Measurements from ENCODE around the gene GPR27.
A peak's percentile ranks its signal among the peaks of the same experiment; 100 is the strongest.

The GPR27 gene

GRCh38 chr3:71753701-71754609 is at the start of gene GPR27:
TSS of gene GPR27 (plus strand) at chr3:71753855. CDS start at chr3:71754050, 195 bp downstream.
- peak within 1 kb of the TSS; percentile 38 for H3K4me3 ChIP-seq (ENCODE audit: low read depth, low read length)
- DNase-seq (ENCODE audit: low read depth), result peak; percentile 10

- no peak overlapping the region for H3K4me3 ChIP-seq (ENCODE audit: low read depth, low read length)
- DNase-seq (ENCODE audit: low read depth), result no peak
Observed at GRCh38 chr3:71704915-71705314, 48.7 kb upstream of the GPR27 start.

DNA sequence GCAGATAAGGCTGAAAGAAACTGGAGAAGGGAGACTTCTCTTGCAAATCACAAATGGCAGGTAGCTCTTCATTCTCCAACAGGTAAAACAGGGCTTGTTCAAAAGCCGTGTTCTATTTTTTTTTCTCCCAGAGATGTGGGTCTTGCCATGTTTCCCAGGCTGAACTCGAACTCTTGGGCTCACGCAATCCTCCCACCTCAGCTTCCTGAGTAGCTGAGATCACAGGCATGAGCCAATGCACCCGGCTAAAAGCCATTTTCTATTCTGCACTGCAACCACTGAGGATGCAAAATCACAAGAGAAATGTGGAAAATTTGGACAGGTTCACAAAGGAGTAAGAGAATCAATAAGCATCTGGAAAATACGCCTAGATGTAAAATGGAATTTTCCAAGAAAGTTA is 48.0 kb upstream of the GPR27 start:
- DNase-seq (ENCODE audit: low read depth), result no peak
- H3K4me3 ChIP-seq (ENCODE audit: low read depth, low read length), result no peak overlapping the region

DNA sequence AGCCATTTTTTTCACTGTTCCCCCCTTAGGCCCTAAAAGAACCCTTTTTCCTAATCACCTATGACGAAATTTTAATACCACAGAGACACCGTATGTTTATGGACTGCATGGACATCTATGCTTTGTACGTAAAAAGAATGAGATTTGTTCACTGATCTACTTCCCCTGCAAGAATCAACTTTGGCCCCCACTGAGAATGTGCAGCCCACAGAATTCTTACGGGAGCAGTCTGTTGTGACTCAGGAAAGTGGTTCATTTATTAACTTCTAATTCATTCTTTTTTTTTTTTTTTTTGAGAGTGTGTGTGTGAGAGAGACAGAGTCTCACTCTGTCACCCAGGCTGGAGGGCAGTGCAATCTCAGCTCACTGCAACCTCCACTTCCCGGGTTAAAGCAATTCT is 46.1 kb upstream of the GPR27 start:
- no peak overlapping the region for H3K4me3 ChIP-seq (ENCODE audit: low read depth, low read length)
- no peak for DNase-seq (ENCODE audit: low read depth)

DNA sequence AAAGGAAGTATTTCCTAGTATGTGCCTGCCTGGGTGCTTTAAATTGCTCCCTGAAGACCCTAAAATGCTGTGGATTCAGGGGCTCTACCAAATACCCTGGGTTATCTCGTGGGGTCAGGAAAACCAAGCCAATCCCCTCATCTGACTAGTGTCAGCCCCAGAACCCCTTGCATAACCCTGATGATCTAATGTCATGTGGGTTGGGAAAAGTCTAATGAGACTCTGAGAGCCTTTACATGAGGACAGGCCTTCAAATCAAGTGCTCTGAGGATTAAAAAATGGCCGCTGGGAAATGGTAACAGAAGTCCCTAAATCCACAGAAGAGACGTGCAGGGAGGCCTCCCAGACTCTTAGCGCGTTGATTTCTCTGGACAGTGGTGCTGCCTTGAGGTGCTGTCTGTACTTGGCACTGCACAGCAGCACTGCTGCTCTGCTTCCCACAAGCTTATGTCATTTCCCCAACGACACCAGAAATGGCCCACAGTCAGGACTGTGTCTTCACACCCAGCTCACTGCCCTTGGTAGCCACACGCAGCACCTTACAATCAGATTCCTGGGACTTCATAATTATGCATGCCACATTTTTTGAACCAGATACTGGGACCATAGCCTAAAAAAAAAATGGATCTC is 45.1 kb upstream of the GPR27 start:
- H3K4me3 ChIP-seq (ENCODE audit: low read depth, low read length), result no peak overlapping the region
- DNase-seq (ENCODE audit: low read depth), result no peak

- no peak overlapping the region for H3K4me3 ChIP-seq (ENCODE audit: low read depth, low read length)
- no peak for DNase-seq (ENCODE audit: low read depth)
Observed at GRCh38 chr3:71709908-71710511, 43.6 kb upstream of the GPR27 start.

GRCh38 chr3:71710906-71711494 is 42.7 kb upstream of the GPR27 start:
- H3K4me3 ChIP-seq (ENCODE audit: low read depth, low read length), result no peak overlapping the region
- DNase-seq (ENCODE audit: low read depth), result no peak

DNA sequence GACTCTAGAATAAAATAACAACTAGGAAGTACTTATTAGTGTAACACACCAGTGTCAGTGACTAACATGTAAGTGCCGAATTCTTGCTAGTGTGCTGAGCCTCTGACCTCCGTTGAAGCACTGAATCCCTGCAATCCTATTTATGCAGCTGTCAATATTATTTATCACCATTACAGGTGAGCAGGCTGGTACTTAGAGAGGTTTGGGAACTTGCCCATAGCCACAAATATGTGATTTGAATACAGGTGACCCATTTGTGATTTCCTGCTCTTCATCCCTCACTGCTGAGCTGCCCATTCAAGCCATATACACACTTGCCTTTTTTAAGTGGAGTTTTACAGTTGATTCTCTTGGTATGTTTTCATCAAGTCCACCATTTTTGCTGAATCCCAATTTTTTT is 40.6 kb upstream of the GPR27 start:
- no peak for DNase-seq (ENCODE audit: low read depth)
- H3K4me3 ChIP-seq (ENCODE audit: low read depth, low read length), result no peak overlapping the region

- H3K4me3 ChIP-seq (ENCODE audit: low read depth, low read length), result no peak overlapping the region
- DNase-seq (ENCODE audit: low read depth), result no peak
Observed at GRCh38 chr3:71714595-71714994, 39.1 kb upstream of the GPR27 start.

DNA sequence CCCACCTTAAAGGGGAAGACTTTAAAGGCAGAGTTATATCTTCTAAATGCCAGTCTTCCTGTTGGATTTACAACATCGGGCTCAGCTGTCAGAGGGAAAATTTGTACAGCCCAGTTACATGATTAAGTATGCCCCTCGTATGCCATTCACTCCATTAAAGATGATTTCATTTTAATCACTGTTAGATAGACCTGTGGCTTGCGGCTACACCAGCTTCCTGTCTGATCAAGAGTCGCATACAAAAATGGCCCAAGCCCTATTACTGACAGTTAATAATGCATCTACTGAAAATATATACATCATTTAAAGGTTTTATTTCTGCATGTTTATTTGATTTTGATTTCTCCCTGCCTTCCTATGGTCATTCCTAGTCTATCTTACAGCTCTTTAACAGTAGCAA is 35.6 kb upstream of the GPR27 start:
- H3K4me3 ChIP-seq (ENCODE audit: low read depth, low read length), result no peak overlapping the region
- DNase-seq (ENCODE audit: low read depth), result no peak

DNA sequence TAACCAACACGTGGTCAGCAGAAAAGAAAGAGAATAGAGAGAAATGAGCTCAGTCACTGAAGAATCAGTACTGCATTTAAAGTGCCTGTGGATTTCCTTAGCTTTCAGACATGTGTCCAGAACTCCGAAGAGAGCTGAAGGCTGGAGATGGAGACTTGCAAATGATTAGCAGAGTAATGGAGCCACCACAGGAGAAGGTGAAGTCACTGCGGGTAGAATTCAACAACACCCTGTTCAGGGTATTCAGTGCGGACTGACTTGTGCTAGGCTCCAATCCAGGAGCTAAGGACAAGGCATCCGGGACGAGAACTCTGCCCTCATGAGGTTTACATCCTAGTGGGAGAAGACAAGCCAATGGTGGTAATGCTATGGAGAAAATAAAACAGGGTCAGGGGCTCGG is 32.7 kb upstream of the GPR27 start:
- no peak overlapping the region for H3K4me3 ChIP-seq (ENCODE audit: low read depth, low read length)
- no peak for DNase-seq (ENCODE audit: low read depth)

GRCh38 chr3:71721651-71722157 is 32.0 kb upstream of the GPR27 start:
- no peak for DNase-seq (ENCODE audit: low read depth)
- H3K4me3 ChIP-seq (ENCODE audit: low read depth, low read length), result no peak overlapping the region

- no peak for DNase-seq (ENCODE audit: low read depth)
- no peak overlapping the region for H3K4me3 ChIP-seq (ENCODE audit: low read depth, low read length)
Observed at GRCh38 chr3:71722693-71723092, 31.0 kb upstream of the GPR27 start.

DNA sequence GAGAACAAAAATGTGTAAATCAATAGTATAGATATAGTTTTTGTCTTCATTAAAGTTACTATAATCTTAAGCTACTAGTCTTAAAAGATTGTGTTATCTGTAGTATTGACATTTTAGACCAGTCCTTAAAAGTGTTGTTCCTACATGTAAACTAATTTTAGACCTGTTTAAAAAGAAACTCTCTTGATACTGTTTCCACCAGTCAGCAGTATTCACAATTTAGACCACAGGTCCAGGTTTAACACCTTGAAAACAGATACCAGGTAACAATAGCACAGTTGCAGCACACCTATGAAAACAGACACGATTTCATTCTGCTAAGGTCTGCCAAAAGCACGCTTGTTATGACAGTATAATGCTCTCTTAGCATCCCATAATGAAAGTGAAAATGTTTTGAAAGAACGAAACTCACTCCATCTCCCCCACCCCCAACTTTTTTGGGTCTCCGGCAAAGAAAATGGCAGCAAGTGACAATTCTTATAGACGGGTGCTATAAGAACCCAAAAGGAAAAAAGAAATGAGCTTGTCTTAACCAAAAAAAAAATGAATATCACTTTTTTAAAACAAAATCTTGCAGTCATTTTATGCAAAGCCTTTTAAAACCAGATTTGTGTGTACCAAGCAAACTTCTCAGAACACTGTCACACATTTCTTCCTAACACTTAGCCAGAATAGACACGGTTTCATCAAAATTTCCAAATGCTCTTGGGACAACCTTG is 30.0 kb upstream of the GPR27 start:
- DNase-seq (ENCODE audit: low read depth), result no peak
- no peak overlapping the region for H3K4me3 ChIP-seq (ENCODE audit: low read depth, low read length)

- no peak for DNase-seq (ENCODE audit: low read depth)
- H3K4me3 ChIP-seq (ENCODE audit: low read depth, low read length), result peak overlapping the region; percentile 63
Observed at GRCh38 chr3:71724171-71724453, 29.5 kb upstream of the GPR27 start.

GRCh38 chr3:71724584-71725270 is 28.9 kb upstream of the GPR27 start:
- DNase-seq (ENCODE audit: low read depth), result no peak
- peak overlapping the region; percentile 63 for H3K4me3 ChIP-seq (ENCODE audit: low read depth, low read length)

GRCh38 chr3:71725271-71725991 is 28.2 kb upstream of the GPR27 start, which contains the start of gene EIF4E3:
TSS of gene EIF4E3 (minus strand) at chr3:71725402. CDS start at chr3:71725367, 35 bp downstream.
- no peak for DNase-seq (ENCODE audit: low read depth)
- H3K4me3 ChIP-seq (ENCODE audit: low read depth, low read length), result peak within 1 kb of the TSS; percentile 63

DNA sequence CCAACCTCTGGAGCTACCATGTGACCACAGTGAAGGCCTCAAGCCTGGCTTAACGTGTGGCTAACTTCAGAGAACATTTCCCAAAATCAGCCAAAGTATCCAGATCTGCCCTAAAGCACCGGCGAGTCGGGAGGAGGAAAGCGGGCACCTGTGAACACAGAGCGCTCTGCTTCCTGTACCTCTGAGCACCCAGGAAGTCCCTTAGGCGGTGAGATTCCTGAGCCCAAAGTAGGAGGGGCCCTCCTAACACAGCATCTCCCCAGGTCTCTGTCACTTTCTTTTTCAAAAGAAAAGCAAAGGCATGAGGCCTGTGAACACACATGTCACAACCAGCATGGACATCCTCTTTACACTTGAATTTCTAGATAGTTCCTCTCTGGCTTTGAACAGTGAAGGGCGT is 27.5 kb upstream of the GPR27 start:
- no peak overlapping the region for H3K4me3 ChIP-seq (ENCODE audit: low read depth, low read length)
- DNase-seq (ENCODE audit: low read depth), result no peak

Data from skeletal muscle cell (primary cell).